Suppressor macrophage (primary cell): ENCODE data around the gene HOXD4.

Experiments used
- DNase-seq, 4 experiments: peaks; one replicate each; pipeline ENCODE4 v3.0.0-alpha.2; 2020 to 2022

Gene HOXD4

DNA sequence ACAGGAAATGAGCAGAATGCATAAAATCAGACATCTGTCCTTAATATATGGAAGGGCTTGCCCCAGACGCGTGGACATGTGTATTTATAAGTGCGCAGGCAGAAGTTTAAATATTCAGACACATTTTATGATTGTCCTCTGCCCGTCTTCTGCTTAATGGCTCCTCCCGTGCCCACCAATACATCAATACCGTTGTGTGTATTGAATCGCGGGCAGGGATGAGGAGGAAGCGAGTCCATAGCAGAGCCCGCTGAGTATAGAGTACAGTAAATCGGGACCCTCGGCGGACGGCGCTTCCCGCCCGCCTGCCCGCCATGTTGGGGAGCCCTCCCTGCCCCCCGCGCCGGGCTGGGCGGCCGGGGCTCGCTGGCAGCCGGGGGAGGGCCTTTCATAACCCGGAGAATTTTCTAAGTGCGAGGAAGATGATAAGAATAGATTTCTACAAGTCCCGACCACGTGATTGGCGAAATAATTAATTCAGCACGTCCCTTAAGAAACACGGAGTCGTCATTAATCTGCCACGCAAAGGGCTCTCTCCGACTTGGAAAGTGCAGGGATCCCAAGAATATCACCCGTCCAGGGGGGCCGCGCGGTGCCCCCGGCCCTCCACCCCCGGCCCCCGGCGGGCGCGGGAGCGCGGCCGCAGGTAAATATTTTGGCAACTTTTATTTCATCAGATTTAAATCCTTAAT lies 5.6 kb downstream of the HOXD4 start, which contains the start of gene HOXD3:
HOXD3 (plus strand) TSS at position 501 of the 692 bp plus-strand sequence. CDS start 11,808 bp downstream, outside the sequence.
- DNase-seq, result no peak

DNA sequence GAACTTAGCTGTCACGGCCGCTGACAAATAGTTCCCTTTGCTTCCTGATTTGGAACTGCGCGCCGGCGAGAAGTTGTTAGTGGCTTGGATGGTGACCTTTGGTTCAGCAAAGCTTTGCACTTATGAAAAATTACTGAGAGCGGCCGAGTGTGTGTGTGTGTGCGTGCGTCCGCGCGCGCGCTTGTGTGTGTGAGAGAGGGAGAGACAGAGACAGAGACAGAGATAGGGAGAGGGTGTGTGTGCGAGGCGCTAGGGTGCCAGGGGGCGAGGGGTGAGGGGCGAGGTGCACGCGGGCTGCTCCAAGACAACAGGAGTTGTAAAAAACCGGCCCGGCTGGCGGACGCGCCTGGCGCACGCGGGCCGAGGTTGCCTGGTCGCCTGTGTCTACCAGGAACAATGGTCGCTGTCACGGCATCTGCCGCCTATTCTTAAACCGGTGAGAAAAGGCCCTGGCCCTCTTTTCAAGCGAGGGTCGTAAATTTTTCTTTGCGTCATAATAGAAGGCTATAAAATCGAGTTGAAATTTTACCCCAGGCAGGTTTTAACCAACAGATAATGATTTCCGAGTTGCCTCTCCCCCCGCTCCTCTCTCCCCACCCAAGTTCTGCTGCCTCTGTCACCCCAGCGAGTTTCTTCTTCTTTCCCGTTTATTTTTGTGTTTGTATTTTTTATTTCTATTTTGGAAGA lies 6.3 kb downstream of the HOXD4 start:
- DNase-seq, result no peak

DNA sequence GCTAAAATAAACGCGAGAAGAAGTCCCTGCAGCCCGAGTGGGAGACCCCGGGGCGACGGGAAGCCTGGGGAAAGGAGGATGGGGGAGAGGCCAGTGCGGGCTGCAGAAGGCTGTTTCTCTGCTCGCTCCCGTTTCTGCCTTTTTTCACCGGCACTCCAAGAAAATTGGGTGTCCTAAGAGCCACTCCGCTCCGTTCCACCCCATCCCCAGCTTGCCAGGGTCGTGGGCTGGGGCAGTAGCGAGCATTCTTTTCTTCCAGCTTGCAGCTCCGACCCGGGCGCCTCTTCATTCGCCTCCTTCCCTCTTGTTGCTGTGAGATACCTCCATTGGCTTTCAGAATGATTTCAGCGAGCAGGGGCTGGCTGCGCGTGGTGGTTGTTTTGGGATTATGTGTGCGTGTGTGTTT lies 6.8 kb downstream of the HOXD4 start:
- no peak for DNase-seq

DNA sequence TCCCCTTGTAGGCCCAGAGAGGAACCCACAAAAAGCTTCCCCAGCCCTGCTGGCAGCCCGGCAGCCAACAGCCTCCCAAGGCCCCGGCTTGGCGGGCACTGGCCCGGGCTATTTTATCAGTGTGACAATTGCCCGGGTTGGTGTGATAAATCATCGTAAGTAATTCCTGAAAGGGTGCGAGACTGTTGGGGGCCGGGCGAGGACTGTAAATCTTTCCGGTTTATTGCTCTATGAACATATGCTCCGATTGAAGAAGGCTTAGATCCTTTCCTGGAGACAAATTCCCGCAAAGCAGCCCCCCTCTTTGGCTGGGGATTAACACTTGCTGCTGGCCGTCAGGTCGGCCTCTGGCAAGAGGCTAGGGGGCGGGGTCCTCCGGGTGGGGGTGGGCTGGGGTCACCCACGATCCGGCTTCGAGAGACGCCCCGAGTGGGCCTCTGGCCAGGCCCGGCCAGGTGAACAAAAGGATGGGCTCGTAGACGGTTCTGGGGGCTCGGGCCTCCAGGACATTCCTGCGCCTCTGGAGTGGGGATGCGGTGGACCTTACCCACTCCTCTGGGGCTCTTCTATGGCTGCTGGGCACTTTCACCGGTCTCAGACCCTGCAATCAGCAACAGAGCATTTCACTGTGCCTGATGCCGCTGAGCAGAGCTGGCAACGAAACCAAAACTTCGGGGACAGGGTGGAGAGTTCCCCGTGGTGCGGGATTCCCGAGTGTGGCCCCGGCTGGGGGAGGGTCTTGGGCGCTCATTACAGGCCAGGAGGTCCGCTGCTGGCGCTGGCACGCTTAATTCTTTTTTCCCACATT lies 7.7 kb downstream of the HOXD4 start:
- no peak for DNase-seq

DNA sequence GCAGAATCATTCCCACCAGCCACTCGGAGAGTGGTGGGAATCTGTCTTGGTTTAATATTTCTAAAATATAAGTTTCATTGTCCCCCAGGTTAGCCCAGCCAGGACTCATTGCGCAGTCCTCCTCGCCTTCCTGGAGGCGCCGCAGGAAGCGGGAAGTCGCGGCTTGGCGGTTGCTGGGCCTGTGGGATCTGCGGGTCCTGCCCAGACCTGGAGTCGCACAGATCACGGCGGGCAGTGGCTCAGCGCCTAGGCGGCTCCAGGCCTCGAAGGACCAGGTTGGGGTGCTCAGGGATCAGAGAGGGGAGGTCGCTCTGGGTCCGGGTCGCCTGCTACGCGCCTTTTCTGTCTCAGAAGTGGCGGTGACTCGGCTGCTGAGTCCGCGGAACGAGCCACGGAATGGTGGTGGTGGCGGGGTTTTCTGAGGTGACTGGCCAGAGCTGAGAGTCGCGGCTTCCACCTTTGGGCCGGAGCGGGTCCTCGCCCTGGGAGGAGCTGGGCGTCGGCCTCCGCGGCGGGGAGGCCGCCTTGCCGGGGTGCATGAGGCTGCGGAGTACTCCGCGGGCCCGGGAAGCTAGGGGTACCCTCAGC lies 8.4 kb downstream of the HOXD4 start:
- DNase-seq, result no peak

DNA sequence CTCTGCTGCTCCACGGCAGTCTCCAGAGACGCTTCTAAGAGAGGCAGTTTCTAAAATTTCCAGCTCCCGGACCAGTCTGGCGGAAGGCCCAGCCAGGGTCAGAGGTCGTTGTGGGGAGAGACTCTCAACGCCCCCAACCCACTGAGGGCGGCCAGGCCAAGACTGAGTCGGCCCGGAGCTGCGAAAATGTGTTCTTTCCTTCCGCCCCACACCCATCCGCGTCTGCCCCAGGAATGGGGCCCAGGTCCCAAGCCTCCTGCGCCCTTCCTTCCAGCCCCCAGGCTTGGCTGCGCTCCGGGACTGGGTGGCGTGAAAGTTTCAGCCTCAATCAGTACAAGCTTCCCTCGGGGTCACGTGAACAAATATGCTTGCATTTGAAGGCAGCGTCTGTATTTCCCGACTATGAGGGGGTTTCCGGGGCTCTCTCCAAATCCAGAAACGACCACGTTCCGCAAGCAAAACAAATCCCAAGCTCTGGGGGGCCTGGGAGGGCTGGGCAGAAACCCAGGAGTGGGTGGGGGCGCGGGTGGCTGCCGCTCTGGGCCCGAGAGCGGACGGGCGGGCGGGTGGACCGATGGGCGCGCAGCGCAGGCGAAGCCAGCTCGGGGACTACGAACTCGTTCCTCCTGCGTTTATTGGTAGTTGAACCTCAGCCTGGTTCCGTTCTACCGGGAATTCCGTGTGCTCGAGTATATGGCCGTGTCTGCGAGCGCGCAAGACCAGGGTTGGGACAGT lies 9.1 kb downstream of the HOXD4 start:
- no peak for DNase-seq

DNA sequence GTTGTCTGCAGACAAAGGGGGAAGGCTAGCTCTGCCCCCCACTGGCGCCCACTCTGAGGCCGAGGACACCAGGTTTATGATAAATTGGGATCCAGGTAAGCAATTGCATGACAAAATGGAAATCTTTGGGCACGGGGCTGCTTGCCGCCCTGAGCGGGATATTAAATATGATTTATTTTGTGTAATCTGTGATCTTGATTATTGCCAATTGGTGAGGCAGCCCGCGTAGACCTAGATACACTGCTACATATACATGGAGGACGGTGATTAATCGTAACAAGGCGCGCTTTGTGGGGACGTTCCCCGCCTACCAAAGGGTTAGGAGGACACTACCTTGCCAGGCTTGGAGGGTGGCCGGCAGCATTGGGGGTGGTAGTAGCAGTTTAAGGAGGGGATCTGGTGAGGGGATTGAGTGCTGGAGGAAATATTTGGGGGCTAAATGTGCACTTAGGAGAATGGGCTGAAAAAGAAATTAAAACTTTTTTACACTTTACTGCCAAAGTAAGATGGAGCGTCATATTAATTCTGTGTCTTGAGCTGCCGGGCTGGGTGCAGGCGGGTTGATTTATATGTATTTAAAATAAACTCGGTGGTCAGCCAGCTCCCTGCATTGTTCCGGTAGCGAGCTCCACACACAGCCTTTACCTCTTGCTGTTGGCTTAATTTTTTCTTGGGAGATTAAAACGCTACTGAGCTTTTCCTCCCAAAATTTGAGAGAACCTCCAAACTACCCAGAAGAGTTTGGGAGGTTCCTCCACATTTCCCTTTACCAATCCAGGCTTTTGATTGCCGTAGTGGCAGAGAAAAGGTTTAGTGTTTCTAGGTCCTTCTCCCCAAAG lies 9.9 kb downstream of the HOXD4 start:
- no peak for DNase-seq

DNA sequence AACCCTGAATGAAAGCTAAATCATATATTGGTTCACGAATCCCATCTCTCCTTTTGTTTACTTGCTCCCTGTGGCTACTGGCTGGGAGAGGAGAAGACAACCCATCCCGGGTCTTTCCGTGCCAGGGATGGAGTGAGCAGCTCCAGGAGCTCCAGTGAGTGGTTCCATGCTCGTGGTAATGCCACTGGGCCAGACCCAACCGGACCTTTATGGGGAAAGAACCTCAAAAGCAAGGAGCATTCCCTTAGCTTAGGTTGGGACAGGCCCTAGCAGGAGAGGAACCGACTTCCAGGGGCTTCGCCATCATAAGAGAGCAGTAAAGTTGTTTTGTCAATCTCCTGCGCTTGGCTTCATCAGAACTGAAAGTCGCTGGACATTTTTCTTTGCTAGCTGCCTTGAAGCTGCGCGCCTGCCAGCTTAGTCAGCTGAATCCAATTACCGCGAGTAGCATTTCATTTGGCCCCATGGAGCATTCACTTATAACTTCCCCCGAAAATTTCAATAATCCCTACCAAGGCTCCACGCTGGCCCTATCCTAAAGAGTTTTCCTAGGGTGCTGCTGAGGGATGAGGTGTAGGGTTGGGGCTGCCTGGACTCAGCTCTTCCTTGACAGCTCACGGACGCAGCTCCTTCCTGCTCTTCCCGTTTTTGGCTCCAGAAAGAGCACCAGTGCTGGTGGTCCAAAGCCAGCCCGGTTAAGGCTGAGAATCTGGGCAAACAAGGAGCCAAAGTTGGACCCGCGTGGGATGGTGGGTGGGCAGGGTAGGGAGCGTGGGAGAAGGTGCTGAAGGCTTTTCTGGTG lies 10.7 kb downstream of the HOXD4 start:
- DNase-seq, result no peak

DNA sequence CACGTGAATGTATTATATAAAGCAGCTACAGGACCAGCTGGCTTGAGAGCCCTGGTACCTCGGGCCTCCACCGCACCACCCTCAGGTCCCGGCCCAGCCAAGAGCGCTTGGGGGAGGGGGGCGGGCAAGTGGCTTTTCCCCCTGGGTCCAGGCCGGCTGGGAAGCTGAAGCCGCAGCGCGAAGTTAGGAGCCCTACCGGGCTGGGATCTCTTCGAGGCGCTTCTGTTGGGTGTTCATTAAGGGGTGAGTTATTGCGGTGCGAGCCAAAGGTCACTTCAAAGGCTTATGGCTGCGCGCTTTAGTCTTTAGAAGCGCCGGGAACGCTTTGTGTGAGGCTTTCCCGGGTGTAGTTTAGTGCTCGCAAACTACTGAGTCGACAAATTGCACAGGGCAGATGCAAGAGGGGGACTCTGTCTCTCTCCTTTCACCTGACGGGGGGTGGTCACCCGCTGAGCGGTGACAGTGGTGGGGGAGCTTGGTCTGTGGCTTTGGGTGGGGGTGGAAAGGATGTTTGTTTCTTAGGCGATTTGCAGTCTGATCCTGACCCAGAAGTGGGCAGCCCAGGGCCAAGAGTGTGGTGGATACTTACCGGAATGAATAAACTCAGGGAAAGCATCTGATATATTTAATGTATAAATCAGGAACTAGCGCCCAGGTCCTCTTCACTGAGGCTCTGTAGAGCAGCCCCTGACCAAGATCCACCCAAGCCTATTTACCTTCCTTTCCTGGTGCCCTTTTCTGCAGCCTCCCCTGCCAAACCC lies 11.7 kb downstream of the HOXD4 start:
- no peak for DNase-seq

DNA sequence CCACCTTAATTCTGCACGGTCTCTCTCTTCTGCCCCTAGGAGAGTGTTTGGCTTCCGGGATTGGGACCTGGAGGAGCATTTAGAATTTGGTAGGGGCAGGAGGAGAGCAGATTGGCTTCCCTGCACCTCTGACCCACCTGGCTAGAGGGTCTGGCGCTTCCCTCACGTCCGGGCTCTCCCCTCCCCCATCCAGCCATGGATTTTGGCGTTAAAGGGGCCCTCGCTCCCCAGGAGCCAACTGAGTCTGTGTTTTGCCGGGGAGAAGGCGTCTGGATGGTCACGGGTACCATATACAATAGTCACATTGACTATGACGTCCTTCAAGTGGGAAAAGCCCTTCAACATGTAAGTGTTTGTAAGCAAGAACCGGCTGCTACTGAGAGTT lies 12.3 kb downstream of the HOXD4 start:
- no peak for DNase-seq

DNA sequence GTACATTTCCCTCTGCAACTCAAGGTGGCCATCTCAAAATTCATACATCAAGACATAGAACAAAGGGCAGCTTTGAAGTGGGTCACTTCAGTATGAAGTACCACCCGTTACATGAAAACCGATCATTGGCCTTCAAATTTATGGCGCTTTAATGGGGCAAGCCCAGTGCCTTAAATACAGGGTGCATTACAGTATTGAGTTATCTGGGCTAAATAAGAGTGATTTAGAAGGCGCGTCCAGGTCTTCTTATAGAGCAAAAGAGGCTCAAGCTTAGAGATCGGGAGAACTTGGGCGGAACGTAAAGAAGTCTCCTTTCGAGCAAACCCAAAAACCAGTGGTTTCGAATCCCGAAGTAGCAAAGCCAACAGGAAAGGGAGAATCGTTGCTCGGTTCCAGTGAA lies 12.9 kb downstream of the HOXD4 start:
- no peak for DNase-seq

DNA sequence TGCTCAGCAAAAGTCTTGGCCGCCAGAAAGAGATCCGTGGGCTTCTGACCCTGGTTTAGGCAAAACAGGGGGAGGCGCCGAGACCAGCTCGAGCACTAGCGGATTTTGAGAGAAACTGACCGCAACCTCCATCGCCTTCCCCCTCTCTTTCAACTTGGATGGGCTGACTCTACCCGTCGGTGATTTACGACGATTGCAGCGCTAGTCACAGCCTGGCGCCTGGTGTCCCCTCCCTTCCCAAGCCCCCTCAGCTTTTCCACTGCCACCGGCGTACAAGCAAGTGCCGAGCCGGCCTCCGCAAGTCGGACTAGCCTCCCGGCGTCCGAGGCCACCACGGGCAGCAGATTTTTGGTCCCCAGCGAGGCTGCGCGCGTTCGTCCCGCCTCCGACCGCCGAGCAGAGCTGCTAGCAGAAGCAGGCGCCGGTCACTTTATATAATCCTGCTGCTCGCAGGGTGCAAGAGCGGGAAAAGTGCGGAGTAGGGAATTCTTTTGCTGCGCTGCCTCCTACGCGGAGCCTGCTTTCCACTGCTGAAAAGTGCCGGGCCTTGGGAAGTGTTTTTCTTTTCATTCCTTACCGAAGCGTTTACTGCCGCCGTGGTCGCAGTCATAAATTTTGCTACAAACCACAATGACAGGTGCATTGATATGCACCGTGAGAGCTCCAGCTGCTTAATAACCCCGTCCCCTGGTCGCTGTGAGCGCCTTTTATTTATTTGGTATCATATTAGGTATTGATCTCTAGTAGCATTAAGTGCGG lies 13.4 kb downstream of the HOXD4 start:
- DNase-seq, result no peak

DNA sequence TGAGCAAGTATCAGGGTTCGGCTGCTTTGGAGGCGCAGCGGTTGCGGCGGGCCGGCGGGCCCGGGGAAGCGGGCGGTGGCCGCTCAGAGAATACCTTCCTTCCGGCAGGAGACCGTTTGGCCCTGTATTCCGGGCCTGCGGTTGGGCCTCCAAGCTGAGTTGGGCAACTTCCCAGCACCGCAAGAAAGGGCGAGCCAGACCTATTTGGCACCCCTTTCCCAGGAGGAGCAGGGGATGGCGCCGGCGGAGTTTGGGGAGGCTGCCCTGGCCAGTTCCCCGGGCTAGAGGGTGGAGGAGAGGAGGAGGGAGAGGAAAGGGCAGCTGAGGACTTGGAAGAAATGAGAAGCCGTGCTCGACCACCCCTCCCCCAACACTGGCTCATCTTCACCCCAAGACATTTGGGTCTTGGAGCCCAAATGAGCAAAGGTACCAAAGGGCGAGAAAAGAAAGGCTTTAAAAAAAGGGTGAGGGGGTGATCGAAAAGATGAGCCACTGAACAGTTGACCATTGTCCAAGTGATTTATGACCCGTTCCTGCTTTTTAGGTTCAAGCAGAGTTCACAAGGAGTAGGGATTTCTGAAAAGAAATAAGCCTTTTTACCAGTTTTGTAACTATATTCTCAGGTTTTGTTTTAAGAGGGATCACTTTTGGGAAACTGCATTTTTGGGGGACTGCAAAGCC lies 14.2 kb downstream of the HOXD4 start:
- DNase-seq, result no peak

DNA sequence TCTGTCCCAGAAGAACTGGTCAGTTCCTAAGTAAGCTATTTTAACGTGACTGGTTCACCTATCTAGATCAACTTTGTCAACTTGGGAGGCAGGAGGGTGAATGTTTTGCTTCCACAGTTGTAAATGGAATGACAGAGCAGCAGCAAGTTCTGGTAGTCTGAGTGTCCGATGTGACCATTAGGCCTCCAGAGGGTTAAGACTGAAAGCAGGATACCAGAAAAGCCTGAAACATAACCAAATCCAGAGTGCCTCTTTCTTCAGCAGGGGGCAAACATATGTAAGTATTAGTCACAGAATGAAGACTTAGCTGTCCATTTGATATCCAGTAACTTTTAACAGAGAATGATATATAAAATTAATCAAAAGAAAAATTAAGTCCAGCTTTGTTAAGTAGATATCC lies 14.9 kb downstream of the HOXD4 start:
- no peak for DNase-seq

DNA sequence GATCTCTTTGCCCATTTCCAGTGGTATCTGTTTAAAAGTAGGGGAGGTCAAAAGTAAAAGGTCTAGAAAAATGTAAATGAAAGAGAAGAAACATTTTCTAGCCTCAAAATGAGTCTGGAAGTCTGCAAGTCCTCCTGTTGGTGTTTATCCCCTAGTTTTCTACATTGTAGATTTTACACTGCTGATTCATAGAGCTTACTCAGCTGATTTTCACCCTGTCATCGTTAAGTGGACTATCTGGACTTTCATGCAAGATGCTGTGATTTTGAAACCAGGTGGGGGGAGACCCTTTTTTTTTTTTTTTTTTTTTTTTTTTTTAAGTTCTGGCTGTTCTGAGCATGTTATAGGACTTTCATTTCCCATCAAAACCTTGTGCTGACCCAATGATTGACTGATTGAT lies 16.0 kb downstream of the HOXD4 start:
- DNase-seq, result no peak

DNA sequence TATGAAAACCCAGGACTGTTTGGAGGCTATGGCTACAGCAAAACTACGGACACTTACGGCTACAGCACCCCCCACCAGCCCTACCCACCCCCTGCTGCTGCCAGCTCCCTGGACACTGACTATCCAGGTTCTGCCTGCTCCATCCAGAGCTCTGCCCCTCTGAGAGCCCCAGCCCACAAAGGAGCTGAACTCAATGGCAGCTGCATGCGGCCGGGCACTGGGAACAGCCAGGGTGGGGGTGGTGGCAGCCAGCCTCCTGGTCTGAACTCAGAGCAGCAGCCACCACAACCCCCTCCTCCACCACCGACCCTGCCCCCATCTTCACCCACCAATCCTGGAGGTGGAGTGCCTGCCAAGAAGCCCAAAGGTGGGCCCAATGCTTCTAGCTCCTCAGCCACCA lies 17.8 kb downstream of the HOXD4 start:
- DNase-seq, result no peak

DNA sequence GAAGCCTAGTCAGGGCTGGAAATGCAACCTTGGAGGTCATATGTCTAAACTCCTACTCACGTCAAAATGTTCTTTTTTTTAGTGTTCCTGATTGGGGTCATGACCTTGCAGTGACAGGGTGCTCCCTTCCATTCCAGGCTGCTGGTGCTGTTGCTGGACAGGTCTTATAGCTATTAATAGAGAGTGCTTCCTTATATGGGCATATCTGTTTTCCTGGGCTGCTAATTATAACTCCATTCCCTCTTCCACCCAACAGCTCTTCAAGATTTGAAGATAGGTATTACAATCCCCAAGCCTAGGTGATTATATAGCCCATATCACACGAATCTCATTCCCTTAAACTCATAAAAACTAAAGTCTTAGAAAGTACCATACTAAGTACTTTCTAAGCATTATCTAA lies 18.4 kb downstream of the HOXD4 start:
- no peak for DNase-seq

DNA sequence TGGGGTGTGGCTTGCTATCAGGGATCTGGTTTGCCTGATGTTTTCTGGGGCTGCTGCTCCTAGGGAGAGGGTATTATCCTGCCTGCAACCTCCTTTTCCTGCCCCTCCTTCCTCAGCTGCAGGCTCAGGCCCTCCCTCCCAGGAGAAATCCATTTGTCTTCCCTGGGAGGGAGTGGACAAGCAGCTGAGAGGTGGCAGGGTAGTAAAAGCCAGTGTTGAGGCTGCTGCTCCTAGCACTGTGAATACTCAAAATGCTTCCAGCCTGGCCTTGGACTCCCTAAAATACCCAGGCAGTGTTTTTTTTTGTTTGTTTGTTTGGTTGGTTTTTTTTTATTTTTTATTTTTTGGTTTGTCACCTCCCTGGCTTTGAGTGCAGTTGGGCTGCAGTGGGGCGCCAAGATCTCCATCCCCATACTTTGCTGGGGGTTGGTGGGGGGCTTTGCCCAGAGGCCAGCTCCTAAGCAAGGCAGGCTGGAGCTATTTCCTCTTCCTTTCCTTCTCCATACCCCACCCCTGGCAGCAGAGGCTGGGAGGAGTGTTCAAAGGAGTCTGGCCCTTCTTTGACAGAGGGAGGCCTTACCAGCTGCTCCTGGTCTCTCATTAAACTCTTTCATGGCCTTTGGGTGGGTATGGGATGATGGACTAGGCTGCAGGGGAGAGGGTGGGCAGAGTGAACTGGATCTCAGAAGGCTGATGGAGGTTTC lies 19.4 kb downstream of the HOXD4 start:
- DNase-seq, result no peak
